H1 (cell line): Measurements from ENCODE around the gene CROCC2.

ENCODE experiments used
- ATF2 ChIP-seq: IDR thresholded peaks from 2 replicates; pipeline ENCODE4 v1.6.1; 2012; ENCODE audit warnings: low read length, inconsistent platforms
- BCL11A ChIP-seq, 2 experiments: IDR thresholded peaks; one replicate each; pipeline ENCODE4 v1.6.1; 2011; ENCODE audit warnings: low read depth in 2 of 2, low read length in 2 of 2, mild to moderate bottlenecking in 2 of 2
- CEBPB ChIP-seq: IDR thresholded peaks from 2 replicates; pipeline ENCODE4 v1.6.1; 2012; ENCODE audit warnings: low read depth, low read length
- CREB1 ChIP-seq: IDR thresholded peaks from 2 replicates; pipeline ENCODE4 v1.6.1; 2012; ENCODE audit warnings: inconsistent platforms
- CTCF ChIP-seq, 3 experiments: IDR thresholded peaks; 1 replicate in 2 of 3; 2 replicates in 1 of 3; pipeline versions ENCODE4 v1.5.1 to v1.6.1; 2011; ENCODE audit warnings: low read length in 3 of 3, mild to moderate bottlenecking in 3 of 3, inconsistent platforms in 2 of 3, low read depth in 1 of 3, moderate library complexity in 1 of 3; ENCODE audit not compliant: insufficient read depth in 1 of 3; ENCODE audit errors: control extremely low read depth in 1 of 3
- EGR1 ChIP-seq: IDR thresholded peaks from 2 replicates; pipeline ENCODE4 v1.6.1; 2011; ENCODE audit warnings: low read depth, low read length, borderline replicate concordance
- EP300 ChIP-seq, 2 experiments: IDR thresholded peaks; 1 replicate in 1 of 2; 2 replicates in 1 of 2; pipeline ENCODE4 v1.6.1; 2011 to 2012; ENCODE audit warnings: low read depth in 2 of 2, low read length in 2 of 2, mild to moderate bottlenecking in 2 of 2, borderline replicate concordance in 1 of 2, inconsistent platforms in 1 of 2, moderate library complexity in 1 of 2
- GABPA ChIP-seq: IDR thresholded peaks from 2 replicates; pipeline ENCODE4 v1.6.1; 2011; ENCODE audit warnings: mild to moderate bottlenecking, low read length, moderate library complexity, borderline replicate concordance; ENCODE audit not compliant: insufficient read depth
- HDAC2 ChIP-seq, 2 experiments: fragments of 300-600 bp in 1 of 2; sonication (generic) in 1 of 2; IDR thresholded peaks; 2 replicates each; pipeline ENCODE4 v1.6.1; 2011 to 2012; ENCODE audit warnings: low read depth in 2 of 2, low read length in 2 of 2, mild to moderate bottlenecking in 2 of 2, moderate library complexity in 2 of 2, borderline replicate concordance in 1 of 2, inconsistent platforms in 1 of 2
- NANOG ChIP-seq: IDR thresholded peaks from 2 replicates; pipeline ENCODE4 v1.6.1; 2011; ENCODE audit warnings: low read length, low read depth, mild to moderate bottlenecking, inconsistent platforms; ENCODE audit not compliant: insufficient read depth, poor library complexity, severe bottlenecking
- POLR2A ChIP-seq, 2 experiments: IDR thresholded peaks; 1 replicate in 1 of 2; 2 replicates in 1 of 2; pipeline ENCODE4 v1.6.1; 2011; ENCODE audit warnings: low read depth in 2 of 2, low read length in 2 of 2, mild to moderate bottlenecking in 2 of 2; ENCODE audit errors: control extremely low read depth in 1 of 2
- RAD21 ChIP-seq, 2 experiments: IDR thresholded peaks in 1 of 2; conservative IDR thresholded peaks in 1 of 2; 2 replicates each; pipeline ENCODE4 v1.6.1; 2011; ENCODE audit warnings: low read depth in 2 of 2, low read length in 2 of 2, improper control_type of control experiment in 1 of 2, inconsistent platforms in 1 of 2, mild to moderate bottlenecking in 1 of 2, moderate library complexity in 1 of 2
- SRF ChIP-seq: IDR thresholded peaks from 2 replicates; pipeline ENCODE4 v1.6.1; 2011; ENCODE audit warnings: mild to moderate bottlenecking, low read depth, low read length, moderate library complexity
- TAF1 ChIP-seq: IDR thresholded peaks from 2 replicates; pipeline ENCODE4 v1.6.1; 2011; ENCODE audit warnings: mild to moderate bottlenecking, low read depth, low read length

GRCh38 chr2:240861547-240861946 lies 44.6 kb upstream of the CROCC2 start:
- no peak for TF ChIP-seq EP300 (IDR thresholded peaks at IDR 0.05; ENCODE audit: borderline replicate concordance in 1 of 2, low read depth in 2 of 2, low read length in 2 of 2)
- no peak for TF ChIP-seq CEBPB
- TF ChIP-seq TAF1 = no peak
- TF ChIP-seq BCL11A (IDR thresholded peaks at IDR 0.05; ENCODE audit: low read depth in 2 of 2, low read length in 2 of 2) = no peak
- TF ChIP-seq CTCF (IDR thresholded peaks at IDR 0.05; ENCODE audit: control extremely low read depth in 1 of 3, insufficient read depth in 1 of 3, low read depth in 1 of 3, low read length in 3 of 3) = no peak
- no peak for TF ChIP-seq ATF2
- no peak for TF ChIP-seq POLR2A (IDR thresholded peaks at IDR 0.05; ENCODE audit: control extremely low read depth in 1 of 2, low read depth in 2 of 2, low read length in 2 of 2)
- no peak for TF ChIP-seq CREB1
- no peak for TF ChIP-seq EGR1
- TF ChIP-seq GABPA = no peak
- TF ChIP-seq SRF = no peak
- no peak for TF ChIP-seq RAD21 (IDR thresholded peaks at IDR 0.05 in 1 of 2, conservative IDR thresholded peaks at IDR 0.05 in 1 of 2; ENCODE audit: low read depth in 2 of 2, low read length in 2 of 2)
- TF ChIP-seq HDAC2 (IDR thresholded peaks at IDR 0.05; ENCODE audit: borderline replicate concordance in 1 of 2, low read depth in 2 of 2, low read length in 2 of 2) = no peak
- TF ChIP-seq NANOG = no peak
